VCaP (cell line): ENCODE data around the gene GDF2.

Experiments used
- H3K27ac ChIP-seq: fragments of 450-650 bp; 2 replicates; pipeline ENCODE4 v1.5.1; 2017
- TF ChIP-seq, protein P1 (sequence below): fragments of 450-650 bp; conservative IDR thresholded peaks from 2 replicates; pipeline ENCODE4 v1.5.1; 2017; ENCODE audit warnings: mild to moderate bottlenecking, moderate library complexity

Gene GDF2

DNA sequence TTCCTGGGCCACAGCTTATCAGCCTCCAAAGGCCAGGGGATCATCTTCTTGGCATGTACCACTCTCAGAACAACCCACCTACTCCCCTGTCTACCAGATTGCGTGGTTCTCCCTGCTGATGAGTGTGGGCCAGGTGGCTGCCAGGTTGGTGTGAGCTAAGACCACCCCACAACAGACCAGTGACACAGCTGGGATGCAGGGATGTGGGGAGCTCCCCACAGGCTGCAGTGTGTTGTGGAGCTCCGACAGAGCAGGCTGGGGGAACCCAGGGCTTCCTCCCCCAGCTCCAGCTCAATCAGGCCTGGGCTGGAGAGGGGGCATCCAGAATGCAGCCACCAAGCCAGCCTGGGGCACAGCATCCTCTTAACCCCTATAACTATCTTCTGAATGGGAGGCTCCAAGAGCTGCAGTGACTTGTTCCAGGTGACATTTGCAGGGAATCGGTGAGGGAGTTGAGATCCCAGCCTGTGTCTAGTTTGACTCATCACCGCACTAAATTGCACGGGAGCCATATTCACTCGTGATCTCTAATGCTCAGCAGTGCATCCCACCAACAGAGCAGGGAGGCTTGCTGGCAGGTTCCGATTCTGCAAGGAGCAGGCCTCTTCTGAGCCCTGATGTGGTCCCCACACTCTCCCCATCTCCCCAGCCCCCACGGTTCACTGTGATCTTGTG lies 596 bp upstream of the GDF2 start:
- TF ChIP-seq, protein P1, sequence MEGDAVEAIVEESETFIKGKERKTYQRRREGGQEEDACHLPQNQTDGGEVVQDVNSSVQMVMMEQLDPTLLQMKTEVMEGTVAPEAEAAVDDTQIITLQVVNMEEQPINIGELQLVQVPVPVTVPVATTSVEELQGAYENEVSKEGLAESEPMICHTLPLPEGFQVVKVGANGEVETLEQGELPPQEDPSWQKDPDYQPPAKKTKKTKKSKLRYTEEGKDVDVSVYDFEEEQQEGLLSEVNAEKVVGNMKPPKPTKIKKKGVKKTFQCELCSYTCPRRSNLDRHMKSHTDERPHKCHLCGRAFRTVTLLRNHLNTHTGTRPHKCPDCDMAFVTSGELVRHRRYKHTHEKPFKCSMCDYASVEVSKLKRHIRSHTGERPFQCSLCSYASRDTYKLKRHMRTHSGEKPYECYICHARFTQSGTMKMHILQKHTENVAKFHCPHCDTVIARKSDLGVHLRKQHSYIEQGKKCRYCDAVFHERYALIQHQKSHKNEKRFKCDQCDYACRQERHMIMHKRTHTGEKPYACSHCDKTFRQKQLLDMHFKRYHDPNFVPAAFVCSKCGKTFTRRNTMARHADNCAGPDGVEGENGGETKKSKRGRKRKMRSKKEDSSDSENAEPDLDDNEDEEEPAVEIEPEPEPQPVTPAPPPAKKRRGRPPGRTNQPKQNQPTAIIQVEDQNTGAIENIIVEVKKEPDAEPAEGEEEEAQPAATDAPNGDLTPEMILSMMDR, result no peak
- no peak overlapping the region for H3K27ac ChIP-seq

DNA sequence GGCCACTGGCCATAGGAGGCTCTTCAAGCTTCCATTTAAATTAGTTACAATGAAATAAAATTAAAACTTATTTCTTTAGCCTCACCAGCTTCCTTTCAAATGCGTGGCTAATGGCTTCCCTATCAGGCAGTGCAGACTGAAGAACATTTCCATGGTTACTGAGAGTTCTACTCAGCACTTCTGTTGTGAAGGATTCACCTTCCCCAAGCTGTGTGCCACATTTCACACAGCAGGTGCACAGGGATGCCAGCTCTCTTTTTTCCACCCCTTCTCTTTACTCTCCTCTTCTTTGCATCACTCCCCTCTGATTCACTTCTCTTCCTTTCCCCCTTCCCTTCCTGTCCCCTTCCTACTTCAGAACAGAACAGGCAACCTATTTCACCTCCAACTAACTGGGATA lies 833 bp downstream of the GDF2 start:
- no peak overlapping the region for H3K27ac ChIP-seq
- TF ChIP-seq, protein P1, result no peak

DNA sequence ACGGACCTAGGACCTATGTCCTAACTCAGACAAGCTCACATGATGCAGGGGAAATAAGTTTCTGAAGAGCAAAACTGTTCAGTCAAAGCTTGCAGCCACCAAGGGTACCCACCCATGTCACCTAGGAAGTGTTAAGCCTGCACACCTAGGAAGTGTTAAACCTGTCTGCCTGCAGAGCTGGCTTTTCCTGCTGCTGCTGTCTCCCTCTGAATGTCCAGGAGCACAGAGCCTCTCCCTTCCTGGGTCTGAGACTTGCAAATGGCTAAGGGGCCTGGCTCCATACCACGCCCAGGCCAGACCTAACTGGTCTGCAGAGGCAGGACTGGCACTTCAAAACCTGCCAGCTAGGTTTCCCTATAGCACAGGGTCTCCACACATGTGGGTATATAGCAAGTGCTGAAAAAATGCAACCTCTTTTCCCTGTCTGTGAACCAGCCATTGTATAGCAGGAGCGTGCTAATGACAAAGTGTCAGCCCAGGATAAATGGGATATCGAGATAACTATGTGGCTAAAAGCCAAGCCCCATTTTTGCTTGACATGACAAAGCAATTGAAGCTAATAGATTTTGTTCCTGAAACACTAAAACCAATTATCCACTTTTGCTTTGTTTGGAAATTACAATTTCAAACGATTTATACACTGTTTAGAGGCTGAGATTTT lies 1.5 kb downstream of the GDF2 start:
- TF ChIP-seq, protein P1, result no peak
- H3K27ac ChIP-seq, result no peak overlapping the region

DNA sequence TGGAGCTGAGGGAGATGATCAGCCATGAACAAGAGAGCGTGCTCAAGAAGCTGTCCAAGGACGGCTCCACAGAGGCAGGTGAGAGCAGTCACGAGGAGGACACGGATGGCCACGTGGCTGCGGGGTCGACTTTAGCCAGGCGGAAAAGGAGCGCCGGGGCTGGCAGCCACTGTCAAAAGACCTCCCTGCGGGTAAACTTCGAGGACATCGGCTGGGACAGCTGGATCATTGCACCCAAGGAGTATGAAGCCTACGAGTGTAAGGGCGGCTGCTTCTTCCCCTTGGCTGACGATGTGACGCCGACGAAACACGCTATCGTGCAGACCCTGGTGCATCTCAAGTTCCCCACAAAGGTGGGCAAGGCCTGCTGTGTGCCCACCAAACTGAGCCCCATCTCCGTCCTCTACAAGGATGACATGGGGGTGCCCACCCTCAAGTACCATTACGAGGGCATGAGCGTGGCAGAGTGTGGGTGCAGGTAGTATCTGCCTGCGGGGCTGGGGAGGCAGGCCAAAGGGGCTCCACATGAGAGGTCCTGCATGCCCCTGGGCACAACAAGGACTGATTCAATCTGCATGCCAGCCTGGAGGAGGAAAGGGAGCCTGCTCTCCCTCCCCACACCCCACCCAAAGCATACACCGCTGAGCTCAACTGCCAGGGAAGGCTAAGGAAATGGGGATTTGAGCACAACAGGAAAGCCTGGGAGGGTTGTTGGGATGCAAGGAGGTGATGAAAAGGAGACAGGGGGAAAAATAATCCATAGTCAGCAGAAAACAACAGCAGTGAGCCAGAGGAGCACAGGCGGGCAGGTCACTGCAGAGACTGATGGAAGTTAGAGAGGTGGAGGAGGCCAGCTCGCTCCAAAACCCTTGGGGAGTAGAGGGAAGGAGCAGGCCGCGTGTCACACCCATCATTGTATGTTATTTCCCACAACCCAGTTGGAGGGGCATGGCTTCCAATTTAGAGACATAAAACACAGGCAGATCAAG lies 3.3 kb downstream of the GDF2 start:
- H3K27ac ChIP-seq, result no peak overlapping the region
- TF ChIP-seq, protein P1, result no peak

DNA sequence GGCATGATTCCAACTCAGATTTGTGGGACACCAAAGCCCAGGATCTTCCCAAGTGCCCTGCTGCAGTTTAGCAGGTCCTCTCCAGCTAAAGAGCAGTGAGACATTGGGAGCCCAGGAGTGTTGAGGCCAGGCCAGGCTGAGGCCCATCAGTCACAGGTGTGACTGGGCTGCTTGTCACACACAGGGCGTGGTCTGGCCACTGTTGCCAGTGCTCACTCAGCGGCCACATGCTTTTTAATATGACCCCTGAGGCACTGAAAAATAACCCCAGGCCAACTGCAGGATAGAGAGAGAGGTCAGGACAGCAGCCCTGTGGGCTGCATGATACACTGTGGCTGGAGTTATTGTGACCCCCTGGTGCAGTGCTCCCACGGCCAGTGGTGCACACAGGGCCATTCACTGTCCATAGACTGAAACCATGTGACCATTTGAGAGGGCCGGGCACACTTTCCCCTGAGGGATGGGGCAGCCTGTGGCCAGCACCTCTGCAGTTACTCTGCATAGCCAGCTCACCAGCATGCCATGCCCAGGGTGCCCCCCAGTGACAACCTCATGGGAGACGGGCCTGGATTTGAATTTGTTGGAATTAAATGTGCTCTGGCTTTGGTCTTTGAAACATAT lies 4.2 kb downstream of the GDF2 start:
- TF ChIP-seq, protein P1, result no peak
- H3K27ac ChIP-seq, result no peak overlapping the region

DNA sequence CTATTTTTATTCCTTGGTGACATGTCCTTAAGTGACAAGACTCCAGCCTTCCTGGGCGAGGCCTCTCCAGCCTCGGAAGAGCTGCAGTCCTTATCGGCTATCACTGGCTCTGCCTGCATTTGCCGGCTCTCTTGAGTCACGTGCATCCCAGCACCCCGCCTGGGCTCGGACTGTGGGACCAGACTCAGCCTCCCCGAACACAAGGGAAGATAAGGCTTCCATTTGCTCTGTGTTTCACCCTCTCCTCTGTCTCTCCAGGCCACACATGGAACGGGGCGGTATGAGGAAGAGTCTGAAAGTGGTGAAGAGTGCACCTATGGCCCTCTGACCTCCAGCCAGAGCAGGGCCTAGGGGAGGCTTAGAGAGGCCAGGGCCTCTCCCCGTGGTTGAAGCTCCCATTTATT lies 4.7 kb downstream of the GDF2 start:
- H3K27ac ChIP-seq, result no peak overlapping the region
- TF ChIP-seq, protein P1, result no peak
